B cell (primary cell): ENCODE results near the gene ETV6.

Source experiments
- EZH2 ChIP-seq: IDR thresholded peaks from 2 replicates; pipeline ENCODE4 v1.6.1; 2012; ENCODE audit warnings: borderline replicate concordance, low read depth, mild to moderate bottlenecking, moderate library complexity, low read length; ENCODE audit not compliant: insufficient read depth, poor library complexity, severe bottlenecking
- TF ChIP-seq, protein P1 (sequence below): fragments of 200-600 bp; IDR thresholded peaks from one replicate; pipeline ENCODE4 v1.8.0; 2022; ENCODE audit warnings: antibody characterized with exemption, mild to moderate bottlenecking

DNA sequence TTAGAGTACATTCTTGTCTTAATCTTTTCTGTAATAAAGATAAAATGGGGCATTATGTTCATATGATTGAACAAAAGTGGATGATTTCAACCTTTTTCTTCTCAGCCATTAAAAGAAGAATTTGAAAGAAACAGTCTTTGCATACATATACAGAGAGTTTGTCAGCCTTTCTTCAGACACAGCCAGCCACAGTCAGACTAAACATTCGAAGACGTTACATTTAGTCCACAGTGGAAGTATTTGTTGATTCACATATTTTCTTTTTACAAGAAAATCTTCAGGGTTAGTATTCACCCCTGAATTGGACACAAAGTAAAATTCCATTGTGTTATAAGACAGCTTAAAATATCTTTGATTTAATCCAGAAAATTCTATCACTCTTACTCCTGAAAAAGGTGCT lies 36.2 kb downstream of the ETV6 start:
- TF ChIP-seq, protein P1, sequence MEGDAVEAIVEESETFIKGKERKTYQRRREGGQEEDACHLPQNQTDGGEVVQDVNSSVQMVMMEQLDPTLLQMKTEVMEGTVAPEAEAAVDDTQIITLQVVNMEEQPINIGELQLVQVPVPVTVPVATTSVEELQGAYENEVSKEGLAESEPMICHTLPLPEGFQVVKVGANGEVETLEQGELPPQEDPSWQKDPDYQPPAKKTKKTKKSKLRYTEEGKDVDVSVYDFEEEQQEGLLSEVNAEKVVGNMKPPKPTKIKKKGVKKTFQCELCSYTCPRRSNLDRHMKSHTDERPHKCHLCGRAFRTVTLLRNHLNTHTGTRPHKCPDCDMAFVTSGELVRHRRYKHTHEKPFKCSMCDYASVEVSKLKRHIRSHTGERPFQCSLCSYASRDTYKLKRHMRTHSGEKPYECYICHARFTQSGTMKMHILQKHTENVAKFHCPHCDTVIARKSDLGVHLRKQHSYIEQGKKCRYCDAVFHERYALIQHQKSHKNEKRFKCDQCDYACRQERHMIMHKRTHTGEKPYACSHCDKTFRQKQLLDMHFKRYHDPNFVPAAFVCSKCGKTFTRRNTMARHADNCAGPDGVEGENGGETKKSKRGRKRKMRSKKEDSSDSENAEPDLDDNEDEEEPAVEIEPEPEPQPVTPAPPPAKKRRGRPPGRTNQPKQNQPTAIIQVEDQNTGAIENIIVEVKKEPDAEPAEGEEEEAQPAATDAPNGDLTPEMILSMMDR, result no peak
- no peak for TF ChIP-seq EZH2
